Right renal cortex interstitium (tissue), 3 donors: ENCODE results near the gene CEP85L. TPM values are rescaled to one million over a fixed set of nuclear protein-coding genes. Genes with fewer than 3 reads are reported as not detected.

ENCODE experiments used
- DNase-seq, 3 donors: peaks; one replicate each; pipeline ENCODE4 v3.0.0-alpha.2; 2013; ENCODE audit warnings: low read depth in 3 of 3, low spot score in 2 of 3
- polyA plus RNA-seq, 3 donors: library from polyadenylated mRNA; unstranded; fragments of 120-200 nt; gene quantifications; one replicate each; pipeline ENCODE4 v1.2.1, GENCODE V29; 2013; ENCODE audit not compliant: insufficient read length in 3 of 3

The CEP85L gene
- polyA plus RNA-seq, 3 donors = 7.6 to 8.6 (median 8.2) TPM

DNA sequence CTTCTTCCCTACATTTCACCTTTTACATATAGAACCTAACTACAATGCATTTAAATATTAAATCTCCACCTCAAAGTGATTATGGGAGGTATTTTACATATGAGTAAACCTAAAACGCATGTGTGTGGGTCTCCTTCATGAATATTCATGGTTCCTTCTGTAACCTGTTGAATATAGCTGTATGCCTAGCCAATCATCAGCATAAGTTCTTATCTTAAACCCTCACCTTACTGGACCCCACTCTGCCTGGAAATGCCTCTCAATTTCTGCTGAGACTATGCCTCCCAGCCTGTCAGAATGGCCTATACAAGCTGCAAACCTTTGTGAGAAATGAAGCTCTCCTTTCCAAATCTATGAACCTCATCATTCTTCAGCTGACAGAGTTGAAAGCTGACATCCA lies 21.3 kb downstream of the CEP85L start:
- no peak for DNase-seq

DNA sequence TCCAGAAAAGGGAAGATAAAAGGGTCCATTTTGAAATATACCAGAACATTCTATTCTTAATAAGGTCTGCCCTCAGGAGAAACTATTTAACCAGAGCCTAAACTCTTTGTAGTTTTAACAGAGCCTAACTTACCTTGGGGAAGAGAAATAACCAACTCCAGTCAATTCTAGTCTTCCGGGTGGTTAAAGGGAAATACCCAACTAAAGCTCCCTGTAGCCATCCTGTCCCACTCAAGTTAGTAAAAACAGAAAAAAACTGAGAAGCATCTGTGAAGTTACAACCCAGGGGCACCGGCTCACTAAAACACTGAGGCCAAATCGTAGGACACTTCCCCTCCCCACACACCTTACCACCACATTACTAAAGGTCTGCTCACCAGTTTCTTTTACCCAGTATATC lies 23.7 kb downstream of the CEP85L start:
- DNase-seq = no peak

DNA sequence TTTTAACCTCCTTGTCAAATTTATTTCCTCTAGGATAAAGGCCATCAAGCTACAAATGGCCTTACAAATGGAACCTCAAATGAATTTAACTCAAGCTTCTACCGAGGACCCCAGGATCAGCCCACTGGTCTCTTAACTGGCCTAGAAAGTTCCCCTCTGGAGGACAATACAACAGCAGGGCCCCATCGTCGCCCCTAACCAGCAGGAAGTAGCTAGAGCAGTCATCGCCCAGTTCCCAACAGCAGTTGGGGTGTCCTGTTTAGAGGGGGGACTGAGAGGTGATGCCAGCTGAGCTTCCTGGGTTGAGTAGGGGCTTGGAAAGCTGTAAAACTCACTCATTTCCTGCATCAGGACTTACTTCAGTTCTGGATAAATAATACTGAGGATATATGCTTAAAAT lies 25.6 kb downstream of the CEP85L start:
- no peak for DNase-seq

DNA sequence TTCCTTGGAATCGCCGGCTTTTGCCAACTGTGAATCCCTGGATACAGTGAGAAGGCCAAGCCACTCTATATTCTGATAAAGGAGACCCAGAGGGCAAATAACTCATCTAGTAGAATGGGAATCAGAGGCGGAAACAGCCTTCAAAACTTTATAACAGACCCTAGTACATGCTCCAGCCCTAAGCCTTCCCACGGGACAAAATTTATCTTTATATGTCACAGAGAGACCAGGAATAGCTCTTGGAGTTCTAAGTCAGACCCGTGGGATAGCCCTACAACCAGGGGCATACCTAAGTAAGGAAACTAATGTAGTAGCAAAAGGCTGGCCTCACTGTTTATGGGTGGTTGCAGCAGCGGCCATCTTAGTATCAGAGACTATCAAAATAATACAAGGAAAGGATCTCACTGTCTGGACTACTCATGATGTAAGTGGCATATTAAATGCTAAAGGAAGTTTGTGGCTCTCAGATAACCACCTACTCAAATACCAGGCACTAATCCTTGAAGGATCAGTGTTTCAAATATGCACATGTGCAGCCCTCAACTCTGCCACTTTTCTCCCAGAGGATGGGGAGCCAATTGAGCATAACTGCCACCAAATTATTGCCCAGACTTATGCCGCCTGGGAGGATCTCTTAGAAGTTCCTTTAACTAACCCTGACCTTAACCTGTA lies 29.5 kb downstream of the CEP85L start:
- no peak for DNase-seq

DNA sequence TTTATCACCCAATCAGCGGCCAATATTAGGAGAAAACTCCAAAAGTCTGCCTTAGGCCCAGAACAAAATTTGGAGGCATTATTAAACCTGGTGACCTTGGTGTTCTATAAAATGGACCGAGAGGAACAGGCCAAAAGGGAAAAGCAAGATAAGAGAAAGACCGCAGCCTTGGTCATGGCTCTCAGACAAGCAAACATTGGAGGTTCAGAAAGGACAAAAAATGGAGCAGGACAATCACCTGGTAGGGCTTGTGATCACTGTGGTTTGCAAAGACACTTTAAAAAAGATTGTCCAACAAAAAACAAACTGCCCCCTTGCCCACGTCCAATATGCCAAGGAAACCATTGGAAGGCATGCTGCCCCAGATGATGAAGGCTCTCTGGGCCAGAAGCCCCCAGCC lies 31.2 kb downstream of the CEP85L start:
- no peak for DNase-seq

DNA sequence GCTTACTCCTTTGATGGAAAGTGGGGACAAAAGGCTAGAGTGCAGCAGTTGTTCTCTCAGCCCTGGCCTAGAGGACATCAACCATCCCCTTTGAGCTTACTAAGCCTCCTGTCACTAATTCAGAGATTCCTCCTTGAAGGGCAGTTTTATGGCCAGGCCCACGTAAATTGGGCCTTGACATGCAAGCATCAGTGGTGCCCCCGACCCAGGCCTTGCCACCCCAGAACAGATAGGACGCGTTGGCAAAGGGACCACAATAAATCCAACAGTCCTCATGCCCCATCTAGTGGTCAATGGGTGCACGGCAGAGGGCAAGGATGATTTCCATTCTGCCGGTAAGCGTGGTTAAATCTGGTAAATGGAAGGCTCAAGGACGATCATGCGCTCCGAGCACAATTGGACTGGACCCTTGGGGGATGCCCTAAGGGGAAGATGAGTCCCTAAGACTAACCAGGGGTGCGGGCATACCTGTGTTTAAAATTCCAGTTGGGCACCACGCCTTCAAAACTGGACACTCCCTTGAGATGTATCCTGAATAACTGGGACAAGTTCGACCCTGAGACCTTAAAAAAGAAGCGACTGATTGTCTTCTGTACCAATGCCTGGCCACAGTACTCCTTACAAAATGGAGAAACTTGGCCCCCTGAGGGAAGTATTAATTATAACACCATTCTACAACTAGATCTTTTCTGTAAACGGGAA lies 32.6 kb downstream of the CEP85L start:
- peak in 1 of 3 donors; percentile 13 for DNase-seq

DNA sequence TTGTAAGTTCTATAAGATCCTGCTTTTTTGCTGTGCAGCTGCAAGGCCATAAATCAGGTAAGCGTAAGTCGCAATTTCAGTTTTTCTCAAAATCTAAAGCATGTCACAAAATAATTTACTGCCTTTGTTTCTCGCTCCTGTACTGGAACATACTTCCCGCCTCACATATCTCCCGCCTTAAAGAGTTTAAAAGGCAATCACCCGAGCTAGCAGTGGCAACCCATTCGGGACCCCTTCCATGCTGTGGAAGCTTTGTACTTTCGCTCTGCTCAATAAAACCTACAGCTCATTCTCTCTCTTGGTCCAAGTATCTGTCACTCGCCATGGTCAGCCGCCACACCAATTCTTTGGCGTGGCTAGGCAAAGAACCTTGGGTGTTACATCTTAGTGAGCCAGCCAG lies 34.0 kb downstream of the CEP85L start:
- peak; percentile 37 to 50 (median 41) for DNase-seq

DNA sequence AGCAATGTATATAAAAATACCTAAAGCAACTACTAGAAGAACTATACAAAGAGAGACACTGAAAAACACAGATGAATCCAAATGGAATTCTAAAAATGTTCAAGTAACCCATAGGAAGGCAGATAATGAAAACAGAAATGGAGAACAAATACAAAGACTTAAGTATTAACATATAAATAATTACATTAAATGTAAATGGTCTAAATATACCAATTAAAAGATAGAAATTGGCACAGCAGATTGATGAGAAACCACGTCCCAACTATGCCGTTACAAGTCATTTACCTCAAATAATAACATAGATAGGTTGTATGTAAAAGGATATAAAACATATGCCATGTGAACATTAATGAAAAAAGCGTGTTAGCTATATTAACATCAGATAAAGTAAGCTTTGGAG lies 40.1 kb downstream of the CEP85L start:
- DNase-seq = no peak

DNA sequence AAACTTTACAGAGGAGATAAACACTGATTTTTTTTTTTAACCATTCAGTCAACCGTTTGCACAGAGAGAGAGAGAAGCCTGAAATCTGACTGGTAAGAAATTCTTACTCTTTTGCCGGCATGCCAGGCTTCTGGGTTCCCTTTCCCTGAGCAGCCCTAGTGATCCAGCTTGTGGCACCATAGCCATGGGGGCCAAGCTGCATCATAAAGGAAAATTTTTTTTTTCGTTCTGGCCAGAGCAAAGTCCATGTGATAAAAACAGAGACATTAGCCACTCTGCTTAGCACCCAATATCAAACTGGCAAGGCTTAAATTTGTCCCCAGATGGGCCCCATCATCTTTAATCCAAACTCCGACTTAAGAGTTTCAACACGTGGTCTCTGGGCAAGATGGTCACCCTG lies 44.5 kb downstream of the CEP85L start:
- no peak for DNase-seq

DNA sequence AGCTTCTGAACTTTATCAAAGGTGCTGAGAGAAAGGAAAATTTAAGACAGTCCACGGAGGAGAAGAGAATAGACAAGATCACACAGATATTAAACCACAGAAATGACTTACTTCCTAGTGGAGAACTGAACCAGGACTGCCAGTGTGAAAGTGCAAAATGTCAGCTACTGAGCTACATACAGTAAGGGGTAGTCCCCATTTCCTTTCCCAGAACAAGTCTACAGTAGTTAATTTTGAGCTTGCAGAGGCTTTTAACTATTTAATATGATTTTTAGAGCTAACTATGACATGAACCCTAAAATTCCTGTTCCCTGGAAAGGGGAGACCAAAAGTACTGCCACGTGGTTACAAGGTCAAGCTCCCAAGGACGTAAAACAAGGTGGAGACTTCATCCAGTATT lies 45.1 kb downstream of the CEP85L start:
- DNase-seq = no peak

DNA sequence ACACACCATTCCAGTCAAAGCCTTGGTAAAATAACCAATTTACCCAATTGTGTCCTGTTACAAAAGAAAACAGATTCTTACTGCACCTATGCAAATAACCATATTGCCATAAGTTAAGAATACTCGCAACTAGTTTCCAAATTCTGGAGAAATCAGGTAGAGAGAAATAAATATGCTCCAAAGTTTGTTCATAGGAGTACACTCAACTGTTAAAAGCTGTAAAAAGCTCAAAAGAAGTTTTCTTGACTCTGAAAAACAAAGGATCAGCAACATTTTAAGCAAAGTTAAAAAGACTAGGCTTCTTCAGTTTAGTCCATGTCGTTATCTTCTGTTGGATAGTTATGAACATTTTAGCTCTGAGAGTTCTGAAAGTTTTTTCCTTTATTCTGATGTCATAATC lies 48.0 kb downstream of the CEP85L start:
- no peak for DNase-seq

DNA sequence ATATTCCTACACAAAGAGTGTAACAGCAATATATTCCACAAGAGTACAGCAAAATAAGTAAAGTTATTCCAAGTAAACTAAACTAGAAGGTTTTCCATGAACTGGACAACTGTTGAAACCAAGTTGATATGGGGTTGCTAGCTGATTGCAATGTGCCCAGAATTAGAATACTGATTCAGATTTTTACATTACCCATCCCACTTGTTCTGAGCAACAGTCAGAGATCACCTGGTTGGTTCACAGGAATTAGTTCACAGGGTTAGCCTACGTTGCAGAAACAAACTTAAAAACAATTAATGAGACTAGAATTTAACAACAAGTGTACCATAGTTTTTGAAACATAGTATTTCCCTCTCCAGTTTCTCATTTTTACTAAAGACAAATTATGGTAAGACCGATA lies 49.1 kb downstream of the CEP85L start:
- DNase-seq = no peak

DNA sequence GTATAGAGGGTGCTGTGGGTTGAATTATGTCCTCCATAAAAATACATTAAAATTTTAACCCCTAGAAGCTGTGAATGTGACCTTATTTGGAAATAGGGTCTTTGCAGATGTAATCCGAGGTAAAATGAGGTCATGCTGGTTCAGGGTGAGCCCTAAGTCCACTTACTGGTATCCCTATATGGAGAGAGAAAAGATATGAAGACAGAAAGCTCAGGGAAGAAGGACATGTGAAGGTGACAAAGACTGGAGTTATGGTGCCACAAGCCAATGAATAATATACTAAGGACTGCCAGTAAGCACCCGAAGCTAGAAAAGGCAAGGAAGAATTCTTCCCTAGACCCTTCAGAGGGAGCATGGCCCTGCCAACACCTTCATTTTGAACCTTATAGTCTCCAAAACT lies 53.1 kb downstream of the CEP85L start:
- no peak for DNase-seq

DNA sequence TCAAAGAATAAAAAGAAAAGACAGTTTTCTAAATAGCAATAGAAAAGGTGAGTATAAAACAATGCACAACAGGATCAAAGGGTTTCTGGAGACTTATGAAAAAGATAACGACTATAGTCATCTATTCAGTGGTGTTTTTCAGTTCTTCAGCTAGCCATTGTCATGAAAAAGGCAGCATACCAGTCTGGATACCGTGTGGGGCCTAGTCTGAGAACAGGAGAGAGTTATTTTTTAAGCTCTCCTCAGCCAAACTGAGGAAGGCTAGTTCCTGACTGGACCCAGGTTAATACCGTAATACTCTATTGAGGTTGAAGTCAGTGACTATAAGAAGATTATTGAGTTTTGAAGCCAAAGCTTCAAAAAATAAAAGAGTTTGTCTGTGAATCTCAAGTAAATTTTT lies 53.8 kb downstream of the CEP85L start:
- DNase-seq = no peak

DNA sequence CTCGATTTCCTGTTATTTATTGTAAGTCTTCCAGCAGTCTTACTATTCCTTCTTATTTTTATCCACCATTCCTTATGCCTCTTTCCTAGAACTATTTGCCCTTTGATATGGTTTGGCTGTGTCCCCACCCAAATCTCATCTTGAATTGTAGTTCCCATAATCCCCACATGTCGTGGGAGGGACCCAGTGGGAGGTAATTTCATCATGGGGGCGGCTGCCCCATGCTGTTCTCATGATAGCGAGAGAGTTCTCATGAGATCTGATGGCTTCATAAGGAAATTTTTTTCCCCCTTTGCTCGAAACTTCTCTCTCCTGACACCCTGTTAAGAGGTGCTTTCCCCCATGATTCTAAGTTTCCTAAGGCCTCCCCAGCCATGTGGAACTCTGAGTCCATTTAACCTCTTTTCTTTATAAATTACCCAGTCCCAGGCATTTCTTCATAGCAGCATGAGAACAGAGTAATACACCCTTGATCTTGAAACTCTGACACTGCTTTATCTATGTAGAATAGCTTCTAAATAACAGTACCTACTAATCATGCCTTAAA lies 54.5 kb downstream of the CEP85L start:
- DNase-seq = no peak

DNA sequence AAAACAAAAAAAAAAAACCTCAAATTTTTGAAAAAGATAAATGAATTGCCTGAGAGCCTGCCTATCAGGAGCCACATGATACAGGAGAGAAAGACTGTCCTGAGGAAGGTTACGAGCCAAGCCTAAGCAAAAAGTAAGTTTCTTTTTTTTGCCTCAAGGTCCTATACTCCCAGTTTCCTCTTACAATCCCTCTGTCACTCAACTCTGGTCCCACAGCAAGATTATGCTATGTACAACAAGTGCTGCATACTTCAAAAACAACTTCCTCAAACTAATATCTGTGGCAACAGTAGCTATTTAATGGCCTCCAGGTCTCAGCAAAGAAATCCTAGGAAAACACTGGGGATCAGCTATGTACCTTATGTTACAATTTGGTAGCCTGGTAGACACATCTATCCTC lies 56.5 kb downstream of the CEP85L start:
- no peak for DNase-seq

DNA sequence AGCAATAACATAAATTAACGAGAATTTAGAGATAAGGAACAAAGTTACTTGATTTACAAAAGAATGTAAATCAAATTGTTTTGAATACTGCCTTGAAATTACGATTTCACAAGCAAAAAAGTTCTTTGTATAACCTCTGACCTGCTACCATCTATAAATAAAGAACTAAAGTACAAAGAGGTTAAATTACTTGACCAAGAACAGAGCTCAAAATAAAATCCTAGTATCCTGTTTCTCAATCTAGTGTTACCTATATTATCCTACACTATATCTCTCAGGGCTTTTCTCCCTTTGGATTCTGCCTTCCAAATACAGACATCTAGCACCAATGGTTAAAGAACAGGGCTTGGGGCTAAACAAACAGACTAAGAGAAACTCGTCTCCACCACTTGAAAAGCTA lies 59.5 kb downstream of the CEP85L start:
- no peak for DNase-seq

DNA sequence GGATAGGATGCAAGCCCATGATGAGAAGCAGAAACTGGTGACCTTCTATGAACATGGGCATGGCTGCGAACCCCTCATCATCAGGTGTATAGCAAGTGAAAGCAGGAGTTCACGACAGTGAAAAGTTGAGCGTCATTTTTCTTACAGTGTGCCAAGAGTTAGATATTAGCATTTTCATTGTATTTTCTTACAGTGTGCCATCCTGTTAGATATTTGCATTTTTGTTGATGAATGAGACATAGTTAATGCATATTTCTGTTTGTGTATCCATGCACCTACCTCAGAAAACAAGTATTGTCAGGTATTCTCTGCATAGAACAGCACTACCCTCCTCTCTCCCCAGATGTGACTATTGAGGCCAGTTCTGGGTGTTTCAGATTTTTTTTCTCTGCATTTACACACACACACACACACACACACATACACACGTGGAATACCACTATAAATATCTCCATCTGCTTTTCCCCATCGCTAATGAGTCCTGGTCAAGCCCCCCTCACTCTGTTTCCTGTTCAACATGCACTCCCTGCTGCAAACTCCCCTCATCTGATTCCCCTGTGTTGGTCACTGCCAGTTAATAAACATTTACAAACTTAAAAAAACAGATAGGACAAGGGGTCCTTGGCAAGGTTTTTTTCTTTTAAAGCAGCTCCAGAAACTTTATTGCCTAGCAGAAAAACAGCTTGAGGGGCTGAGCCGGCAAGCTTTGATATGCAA lies 61.6 kb downstream of the CEP85L start:
- no peak for DNase-seq

DNA sequence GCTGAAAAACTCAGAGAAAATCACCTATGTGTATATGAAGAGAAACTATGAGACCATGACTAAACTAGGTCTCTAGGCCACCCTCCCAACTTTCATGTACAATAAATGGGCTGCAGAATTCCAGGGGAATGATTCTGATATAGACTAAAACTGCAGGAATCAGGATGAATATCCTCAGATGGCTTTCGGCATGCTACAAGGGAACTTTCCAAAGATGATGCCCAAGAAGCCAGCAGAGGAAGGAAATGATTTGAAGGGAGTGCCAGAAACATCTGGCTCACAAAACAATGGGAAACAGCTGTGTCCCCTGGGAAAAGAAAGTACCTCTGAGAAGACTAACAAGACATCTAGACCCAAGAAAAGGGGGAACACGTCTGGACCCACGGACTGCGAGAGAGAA lies 62.2 kb downstream of the CEP85L start:
- DNase-seq = no peak

DNA sequence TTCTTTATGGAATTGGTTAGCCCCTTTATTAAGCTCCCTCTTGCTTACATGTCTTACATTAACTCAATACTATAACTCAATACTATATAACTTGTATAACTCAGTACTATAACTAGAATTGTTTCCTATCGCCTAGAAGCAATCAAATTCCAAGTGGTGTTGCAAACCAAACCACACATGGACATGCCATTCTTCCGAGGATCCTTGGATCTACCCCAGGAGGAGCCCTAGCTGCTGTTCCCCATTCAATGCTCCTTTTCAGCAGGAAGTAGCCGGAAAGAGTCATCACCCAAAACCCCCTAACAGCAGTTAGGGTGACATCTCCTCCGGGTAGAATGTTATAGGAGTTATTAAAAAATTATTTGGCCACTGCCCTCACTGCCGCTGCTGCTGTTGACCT lies 62.8 kb downstream of the CEP85L start:
- no peak for DNase-seq

DNA sequence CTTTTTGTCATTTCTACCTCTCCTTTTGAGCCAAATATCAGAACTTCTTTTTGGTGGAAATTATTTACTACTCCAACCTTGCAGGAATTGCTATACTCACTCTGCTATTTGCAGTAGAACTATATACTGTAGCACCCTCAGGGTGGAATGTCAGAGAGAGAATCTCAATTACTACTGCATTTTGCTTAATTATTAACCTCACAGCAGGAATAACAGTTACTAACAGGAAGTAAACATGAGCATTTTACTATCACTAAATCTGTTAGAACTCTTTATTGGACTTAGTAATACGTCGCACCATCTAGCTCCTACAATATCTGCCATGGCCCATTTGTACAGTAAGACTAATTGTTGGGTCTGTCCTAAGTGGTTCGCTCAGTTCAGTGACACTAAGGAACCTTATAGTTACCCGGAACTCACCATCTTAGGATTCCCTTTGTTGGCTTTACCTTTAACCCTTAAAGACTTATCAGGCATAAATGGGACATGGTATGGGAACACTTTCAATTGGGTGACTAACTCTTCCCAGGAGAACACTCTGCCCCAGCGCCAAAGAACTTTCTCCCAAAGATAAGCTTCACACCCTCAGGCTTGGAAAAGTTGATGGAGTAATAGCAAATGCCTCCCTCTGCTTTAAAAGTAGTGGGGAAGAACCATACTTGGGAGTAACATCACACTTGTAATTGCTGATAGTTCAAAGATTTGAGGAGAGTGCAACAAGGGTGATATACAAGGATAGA lies 64.5 kb downstream of the CEP85L start:
- no peak for DNase-seq
